HG03442 (cell line): ENCODE results near the gene DGCR8.

ENCODE experiments used
- ATAC-seq: cut with Tn5 transposase; IDR thresholded peaks from one replicate; pipeline ENCODE4 v1.9.1; 2021; ENCODE audit warnings: mild to moderate bottlenecking, moderate library complexity; ENCODE audit not compliant: unreplicated experiment

The DGCR8 gene

GRCh38 chr22:20135806-20136602 lies 56.0 kb downstream of the DGCR8 start:
- no peak for ATAC-seq

GRCh38 chr22:20136603-20136873 lies 56.5 kb downstream of the DGCR8 start:
- ATAC-seq, result no peak

- no peak for ATAC-seq
Measured at GRCh38 chr22:20137113-20137512, 57.1 kb downstream of the DGCR8 start.

- no peak for ATAC-seq
Measured at GRCh38 chr22:20137671-20138416, 57.8 kb downstream of the DGCR8 start.

GRCh38 chr22:20138417-20138738 lies 58.3 kb downstream of the DGCR8 start:
- no peak for ATAC-seq

- no peak for ATAC-seq
Measured at GRCh38 chr22:20138868-20139267, 58.8 kb downstream of the DGCR8 start.

GRCh38 chr22:20139391-20140106 lies 59.5 kb downstream of the DGCR8 start:
- no peak for ATAC-seq

- ATAC-seq, result no peak
Measured at GRCh38 chr22:20140107-20140445, 60.0 kb downstream of the DGCR8 start.

GRCh38 chr22:20140521-20140964 lies 60.5 kb downstream of the DGCR8 start:
- ATAC-seq, result no peak

GRCh38 chr22:20141186-20142077 lies 61.4 kb downstream of the DGCR8 start:
- ATAC-seq, result no peak

GRCh38 chr22:20142711-20143621 lies 62.9 kb downstream of the DGCR8 start:
- no peak for ATAC-seq

- ATAC-seq, result no peak
Measured at GRCh38 chr22:20143883-20144665, 64.0 kb downstream of the DGCR8 start.

- ATAC-seq, result no peak
Measured at GRCh38 chr22:20145206-20145831, 65.3 kb downstream of the DGCR8 start.

- ATAC-seq, result no peak
Measured at GRCh38 chr22:20145832-20146223, 65.8 kb downstream of the DGCR8 start.

GRCh38 chr22:20146777-20147176 lies 66.7 kb downstream of the DGCR8 start:
- no peak for ATAC-seq

GRCh38 chr22:20147237-20147988 lies 67.4 kb downstream of the DGCR8 start:
- ATAC-seq, result no peak

GRCh38 chr22:20148414-20148813 lies 68.4 kb downstream of the DGCR8 start:
- no peak for ATAC-seq
